ENCODE results near the gene XYLB.

XYLB gene

DNA sequence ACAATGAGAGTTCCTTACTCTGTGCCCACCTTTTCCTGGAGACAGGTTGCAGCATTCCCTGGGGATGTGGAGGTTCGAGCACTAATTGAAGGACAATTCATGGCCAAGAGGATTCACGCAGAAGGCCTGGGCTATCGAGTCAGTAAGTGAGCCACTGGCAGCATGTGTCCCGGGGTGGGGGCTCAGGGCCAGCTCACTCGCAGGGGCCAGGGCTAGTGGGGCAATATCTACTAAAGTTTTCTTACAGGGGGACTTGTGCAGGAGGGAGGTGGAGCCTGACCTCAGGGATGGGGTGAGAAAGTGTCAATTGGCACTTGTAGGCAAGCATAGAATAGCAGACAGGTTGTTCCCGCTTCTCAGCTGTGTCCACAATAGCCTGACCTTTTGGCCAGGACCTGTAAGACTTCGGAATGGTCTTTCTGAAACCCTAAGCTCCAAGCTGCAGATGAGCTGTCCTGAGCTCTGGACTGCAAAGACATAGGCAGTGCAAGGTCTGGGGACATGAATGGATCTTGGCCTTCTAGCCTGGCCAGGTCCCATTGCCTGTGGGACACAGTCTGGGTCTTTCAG lies 32.7 kb downstream of the XYLB start:
- TF ChIP-seq CTCF (conservative IDR thresholded peaks at IDR 0.05; ENCODE audit: low read depth, low read length): no peak
- no peak overlapping the region for H3K4me3 ChIP-seq (ENCODE audit: low read depth, low read length)
- no peak for DNase-seq (ENCODE audit: low read depth)

DNA sequence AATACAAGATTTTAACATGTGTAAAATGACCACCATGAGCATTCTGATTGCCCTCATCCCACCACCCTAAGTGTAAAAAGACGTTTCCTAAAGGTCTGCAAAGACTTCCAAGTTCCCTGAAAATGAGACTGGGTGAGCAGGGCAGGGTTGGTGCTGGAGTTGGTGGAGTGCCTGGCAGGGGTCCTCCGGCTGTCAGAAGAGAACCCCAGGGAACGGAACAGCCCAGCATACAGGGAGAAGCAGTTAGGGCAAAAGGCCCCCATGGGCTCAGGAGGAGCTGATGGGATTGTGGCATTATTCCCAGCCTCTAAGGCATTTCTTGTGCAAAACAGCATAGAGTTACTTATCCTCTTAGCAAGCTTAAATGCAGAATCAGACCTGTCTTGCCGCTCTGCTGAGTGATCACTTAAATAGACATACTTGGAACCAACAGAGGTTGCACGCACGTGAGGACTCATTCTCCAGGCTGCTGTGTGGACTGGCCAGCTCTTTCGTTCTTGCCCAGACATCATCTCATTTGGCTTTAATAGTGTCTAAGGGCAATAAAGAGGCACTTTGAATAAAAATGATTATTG lies 36.0 kb downstream of the XYLB start:
- no peak overlapping the region for H3K4me3 ChIP-seq (ENCODE audit: low read depth, low read length)
- no peak for TF ChIP-seq CTCF (conservative IDR thresholded peaks at IDR 0.05; ENCODE audit: low read depth, low read length)
- no peak for DNase-seq (ENCODE audit: low read depth)

GRCh38 chr3:38383156-38383875 lies 36.7 kb downstream of the XYLB start:
- TF ChIP-seq CTCF (conservative IDR thresholded peaks at IDR 0.05; ENCODE audit: low read depth, low read length): no peak
- H3K4me3 ChIP-seq (ENCODE audit: low read depth, low read length): no peak overlapping the region
- DNase-seq (ENCODE audit: low read depth): no peak

- no peak for DNase-seq (ENCODE audit: low read depth)
- no peak overlapping the region for H3K4me3 ChIP-seq (ENCODE audit: low read depth, low read length)
- TF ChIP-seq CTCF (conservative IDR thresholded peaks at IDR 0.05; ENCODE audit: low read depth, low read length): no peak
Observed at GRCh38 chr3:38386992-38387750, 40.6 kb downstream of the XYLB start.

DNA sequence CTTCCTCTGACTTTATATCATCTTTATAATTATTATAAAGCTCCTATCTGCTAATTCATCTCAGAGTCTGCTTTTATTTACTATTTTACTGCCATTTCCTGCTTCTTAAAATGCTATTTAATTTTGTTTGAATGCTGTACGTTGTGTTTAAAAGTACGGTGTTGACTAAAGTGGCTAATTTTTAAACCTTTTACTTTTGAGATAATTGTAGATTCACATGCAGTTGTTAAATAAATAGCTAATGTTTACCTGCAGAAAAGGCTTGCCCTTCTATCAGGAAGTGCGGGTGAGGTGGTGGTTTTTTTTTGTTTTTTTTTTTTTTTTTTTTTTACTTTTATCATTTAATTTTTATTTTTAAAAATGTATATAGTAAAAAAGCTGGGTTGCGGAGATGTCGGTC lies 41.3 kb downstream of the XYLB start:
- no peak for TF ChIP-seq CTCF (conservative IDR thresholded peaks at IDR 0.05; ENCODE audit: low read depth, low read length)
- no peak overlapping the region for H3K4me3 ChIP-seq (ENCODE audit: low read depth, low read length)
- DNase-seq (ENCODE audit: low read depth): no peak

- no peak overlapping the region for H3K4me3 ChIP-seq (ENCODE audit: low read depth, low read length)
- DNase-seq (ENCODE audit: low read depth): no peak
- TF ChIP-seq CTCF (conservative IDR thresholded peaks at IDR 0.05; ENCODE audit: low read depth, low read length): no peak
Observed at GRCh38 chr3:38392604-38393163, 46.1 kb downstream of the XYLB start.

Data from choroid plexus epithelial cell (primary cell).